ENCODE measurements around the gene CRYBB1.

Gene CRYBB1

DNA sequence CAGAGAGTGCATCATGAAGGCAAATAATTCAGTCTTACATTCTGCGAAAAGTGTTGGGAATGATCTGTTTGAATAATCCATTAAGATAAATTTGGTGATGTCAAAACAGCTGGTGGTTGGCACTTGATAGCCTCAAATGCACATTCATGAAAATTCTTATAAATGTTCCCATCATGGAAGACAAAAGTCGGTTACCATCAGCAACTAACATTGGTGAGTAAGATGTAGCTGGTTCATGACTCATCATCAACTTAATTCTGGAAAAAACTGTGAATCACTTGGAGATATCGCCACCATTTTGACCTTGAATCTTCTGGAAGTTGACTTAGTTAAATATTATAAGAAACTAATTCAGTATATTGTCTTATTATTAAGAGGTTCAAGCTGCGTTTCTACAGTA lies 11.2 kb downstream of the CRYBB1 start:
- peak; percentile 38 for DNase-seq (ENCODE audit: low read depth)

DNA sequence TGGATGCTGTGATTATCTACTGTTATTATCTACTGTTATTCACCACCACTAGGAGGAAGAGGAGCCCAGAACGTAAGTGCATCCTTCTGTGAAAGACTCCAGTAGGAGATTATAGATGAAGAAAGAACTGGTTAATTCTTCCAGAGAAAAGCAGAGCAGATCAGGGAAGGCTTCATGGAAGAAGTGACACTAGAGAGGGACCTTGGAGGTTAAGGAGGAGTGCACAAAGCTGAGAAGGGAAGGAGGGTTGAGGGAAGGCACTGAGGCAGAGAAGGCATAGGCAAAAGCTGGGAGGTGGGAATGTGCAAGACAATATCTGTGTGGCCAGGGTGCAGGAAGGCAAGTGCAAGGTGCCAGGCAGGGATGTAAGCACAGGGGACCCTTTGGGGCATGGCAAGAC lies 13.5 kb downstream of the CRYBB1 start:
- DNase-seq (ENCODE audit: low read depth), result no peak

DNA sequence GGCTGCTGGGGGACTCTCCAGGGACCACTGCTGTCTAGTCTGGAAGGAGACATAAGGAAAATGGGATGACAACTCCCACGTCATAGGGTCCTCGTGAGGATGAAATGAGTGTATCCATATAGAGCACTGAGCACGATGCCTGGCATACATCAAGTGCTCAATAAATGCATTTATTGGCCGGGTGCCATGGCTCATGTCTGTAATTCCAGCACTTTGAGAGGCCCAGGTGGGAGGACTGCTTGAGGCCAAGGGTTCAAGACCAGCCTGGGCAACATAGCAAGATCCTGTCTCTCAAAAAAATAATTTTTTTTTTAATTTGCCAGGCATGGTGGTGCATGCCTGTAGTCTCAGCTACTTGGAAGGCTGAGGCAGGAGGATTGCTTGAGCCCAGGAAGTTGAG lies 15.7 kb downstream of the CRYBB1 start:
- no peak for DNase-seq (ENCODE audit: low read depth)

DNA sequence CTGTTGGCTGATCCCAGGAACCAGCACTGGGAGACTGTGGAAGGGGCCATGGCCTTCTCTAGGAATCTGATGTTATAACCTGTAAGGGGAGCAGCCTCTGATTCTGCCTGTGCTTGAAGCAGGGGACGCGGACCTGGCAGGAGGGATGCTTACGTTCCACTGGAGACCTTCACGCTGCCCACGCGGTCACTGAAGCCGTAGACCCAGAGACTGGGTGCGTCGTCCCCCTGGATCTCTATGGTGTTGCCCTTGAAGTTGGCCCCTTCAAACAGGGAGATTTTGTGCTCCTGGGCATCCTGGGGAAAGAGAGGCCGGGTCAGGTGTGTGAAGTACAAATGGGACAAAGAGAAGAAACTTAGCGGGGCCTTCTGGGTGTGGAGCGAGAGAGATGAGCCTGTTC lies 16.1 kb downstream of the CRYBB1 start:
- DNase-seq (ENCODE audit: low read depth), result no peak

DNA sequence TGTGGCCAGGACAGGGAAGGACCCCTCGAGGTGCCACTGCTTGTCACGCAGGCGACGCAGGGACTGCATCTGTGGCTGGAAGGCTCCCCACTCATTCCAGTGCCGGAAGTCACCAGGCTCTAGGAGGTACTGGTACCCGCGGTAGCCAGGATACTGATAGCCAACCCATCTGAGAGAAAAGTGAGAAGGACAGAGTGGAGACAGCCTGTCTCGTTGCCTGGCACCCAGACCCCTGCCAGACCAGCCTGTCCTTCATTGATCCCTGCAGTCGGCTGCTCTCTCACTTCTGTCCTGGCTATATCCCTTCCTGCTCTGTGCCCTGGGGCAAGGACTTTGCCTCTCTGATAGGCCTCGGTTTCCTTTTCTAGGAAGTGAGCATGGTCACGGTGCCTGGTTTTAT lies 18.3 kb downstream of the CRYBB1 start:
- no peak for DNase-seq (ENCODE audit: low read depth)

DNA sequence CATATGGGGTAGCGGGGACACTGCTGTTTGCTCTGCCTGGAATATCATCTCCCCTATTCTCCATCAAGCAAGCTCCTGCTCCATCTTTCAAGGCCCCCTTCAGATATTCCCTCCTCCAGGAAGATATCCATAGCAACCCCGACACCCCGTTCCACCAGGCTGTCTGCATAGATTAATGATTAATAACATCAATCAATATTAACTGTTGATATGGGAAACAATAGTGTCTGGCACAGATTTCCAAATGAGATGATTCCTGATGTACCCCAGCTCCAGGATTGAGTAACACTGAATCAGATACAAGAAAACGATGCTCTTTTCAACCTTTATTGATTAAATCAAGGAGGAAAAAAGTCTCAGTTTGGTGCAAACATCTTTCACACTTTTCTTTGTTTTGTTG lies 20.3 kb downstream of the CRYBB1 start:
- no peak for DNase-seq (ENCODE audit: low read depth)

DNA sequence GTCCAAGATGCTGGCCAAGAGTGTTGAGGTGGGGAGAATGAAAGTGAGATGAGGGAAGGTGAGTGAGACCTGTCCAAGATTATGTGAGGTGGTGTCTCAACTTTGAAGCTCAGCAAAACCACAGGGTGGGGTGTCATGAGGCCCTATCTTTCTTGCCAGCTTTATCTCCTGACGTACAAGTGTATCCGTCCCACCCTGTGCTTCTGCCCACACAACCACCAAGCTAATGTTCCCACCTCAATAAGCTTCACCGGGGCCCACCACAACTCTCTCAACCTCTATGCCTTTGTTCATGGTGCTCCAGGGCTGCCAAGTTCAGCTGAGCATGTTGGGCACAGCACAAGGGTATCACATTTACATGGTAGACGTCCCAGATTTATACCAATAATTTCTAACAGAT lies 20.8 kb downstream of the CRYBB1 start:
- no peak for DNase-seq (ENCODE audit: low read depth)

DNA sequence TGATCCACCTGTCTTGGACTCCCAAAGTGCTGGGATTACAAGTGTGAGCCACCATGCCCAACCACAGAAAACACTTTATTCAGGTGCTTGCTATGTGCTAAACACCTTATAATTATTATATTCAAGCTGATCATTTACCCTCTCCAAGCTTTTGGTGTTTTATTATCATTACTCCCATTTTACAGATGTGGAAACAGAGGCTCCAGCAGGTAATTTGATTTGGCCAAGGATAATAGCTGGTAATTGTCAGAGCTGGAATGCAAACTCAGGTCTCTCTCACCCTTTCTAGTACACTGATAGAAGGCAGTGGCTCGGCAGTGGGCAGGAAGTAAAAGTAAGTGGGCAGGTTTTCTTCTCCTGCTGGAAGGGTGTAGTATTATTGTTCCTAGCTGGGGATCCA lies 24.1 kb downstream of the CRYBB1 start:
- DNase-seq (ENCODE audit: low read depth), result no peak

DNA sequence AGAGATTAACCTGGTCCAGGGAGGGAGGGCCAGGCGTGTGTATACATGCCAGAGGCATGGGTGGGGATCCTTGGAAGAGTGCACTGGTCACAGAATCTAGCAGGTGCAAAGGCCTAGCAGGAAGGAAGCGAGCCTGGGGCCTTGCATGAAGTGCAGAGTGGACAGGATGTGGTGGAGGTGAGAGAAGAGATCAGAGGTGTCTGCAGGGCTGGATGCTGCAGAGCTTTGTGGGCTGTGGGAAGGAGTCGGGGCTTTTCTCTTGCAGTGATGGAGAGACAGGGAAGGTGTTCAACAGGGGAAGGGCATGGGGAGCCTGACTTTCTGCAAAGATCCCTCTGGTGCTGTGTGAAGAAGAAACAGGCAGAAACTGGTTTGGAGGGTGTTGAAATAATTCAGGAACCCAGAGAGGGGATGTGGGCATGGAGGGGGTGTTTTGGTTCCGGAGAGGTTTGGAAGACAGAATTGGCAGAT lies 25.4 kb downstream of the CRYBB1 start:
- no peak for DNase-seq (ENCODE audit: low read depth)

DNA sequence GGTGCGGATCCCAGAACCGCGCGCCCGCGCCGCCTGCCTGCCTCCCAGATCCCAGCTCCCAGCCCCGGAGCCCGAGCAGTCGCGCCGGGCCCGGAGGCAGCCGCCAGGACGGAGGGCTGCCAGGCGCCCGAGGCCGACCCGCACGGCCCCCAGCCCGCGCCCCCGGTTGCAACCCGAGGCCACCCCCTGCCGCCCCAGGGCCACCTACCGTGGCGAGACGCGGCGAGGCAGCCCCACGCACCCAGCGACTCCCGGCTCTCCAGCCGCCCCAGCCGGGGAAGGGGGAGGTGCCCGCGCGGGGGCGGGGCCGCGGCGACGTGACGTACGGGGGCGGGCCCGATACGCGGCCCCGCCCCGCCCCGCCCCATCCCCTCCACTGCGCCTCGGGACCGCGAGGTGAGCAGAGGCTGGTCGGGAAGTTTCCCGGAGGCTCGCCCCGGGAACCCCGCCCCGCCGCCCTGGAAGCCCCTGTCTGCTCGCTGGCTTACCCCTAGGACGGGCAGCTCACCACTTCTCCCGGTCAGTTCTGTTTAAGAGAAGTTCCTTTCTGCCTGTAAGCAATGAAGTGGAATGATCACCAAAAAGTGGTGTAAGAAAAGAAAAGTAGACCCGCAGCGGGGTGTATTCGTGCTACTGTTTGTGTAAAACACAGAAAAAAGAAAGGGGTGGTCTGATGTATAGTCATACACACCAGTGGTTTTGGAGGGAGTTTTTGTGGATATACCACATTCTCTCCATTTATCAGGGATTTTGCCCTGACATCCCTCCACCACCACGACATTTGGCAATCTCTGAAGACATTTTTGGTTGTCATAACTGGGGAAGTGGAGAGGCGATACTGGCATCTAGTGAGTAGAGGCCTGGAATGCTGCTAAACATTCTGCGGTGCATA lies 27.7 kb downstream of the CRYBB1 start, which contains the start of gene TPST2:
TPST2 (minus strand) TSS at position 288 of the 892 bp plus-strand sequence. CDS start 48,502 bp downstream, outside the sequence.
- DNase-seq (ENCODE audit: low read depth), result no peak

DNA sequence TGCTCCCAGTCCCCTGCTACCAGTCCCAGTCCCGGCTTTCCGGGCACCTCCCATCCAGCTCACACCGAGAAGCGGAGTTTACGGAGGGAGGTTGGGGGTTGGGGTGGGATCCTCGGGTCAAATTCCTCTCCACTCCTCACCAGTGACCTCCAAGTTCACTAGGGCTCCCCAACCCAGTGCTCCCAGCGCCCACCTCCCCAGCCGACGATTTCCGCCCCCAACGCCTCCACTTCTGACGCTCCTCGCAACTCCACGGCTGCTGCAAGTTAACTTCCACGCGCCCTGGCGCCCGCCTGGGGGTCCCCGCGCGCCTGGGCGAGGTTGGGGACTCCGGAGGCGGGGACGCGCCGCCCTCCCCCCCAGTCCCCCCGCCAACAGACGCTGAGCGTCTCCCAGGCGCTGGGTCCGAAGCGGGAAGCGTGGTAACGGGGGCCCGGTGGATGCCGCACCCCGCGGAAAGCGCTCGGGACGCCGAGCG lies 28.4 kb downstream of the CRYBB1 start:
- no peak for DNase-seq (ENCODE audit: low read depth)

DNA sequence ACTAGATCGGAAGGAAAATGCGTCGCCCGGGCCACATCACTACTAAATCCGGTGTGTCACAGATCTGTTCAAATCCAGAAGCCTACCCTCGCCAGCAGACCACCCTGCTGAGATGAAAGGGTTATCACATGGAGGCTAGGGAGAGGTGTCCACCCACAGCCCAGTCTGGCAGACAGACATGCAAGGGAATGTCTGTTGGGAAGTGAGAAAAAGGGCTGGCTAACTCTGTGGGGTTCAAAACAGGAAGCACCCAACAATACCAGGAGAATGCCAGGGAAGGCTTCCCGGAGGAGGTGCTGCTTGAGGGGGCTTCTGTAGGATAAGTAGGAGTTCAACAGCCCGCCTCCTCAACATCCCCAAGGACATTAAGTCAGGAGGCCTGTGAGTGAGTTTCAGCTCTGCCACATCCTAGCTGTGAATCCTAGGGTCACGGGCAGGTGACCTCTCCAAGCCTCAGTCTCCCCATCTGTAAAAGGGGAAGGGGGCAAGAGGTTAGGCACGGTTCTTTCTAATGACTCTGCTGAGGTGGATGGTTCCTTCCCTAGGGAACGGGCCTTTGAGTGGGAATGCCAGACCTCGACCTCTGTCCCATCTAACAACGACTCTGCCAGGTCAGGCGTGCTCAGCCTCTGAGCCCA lies 29.0 kb downstream of the CRYBB1 start:
- no peak for DNase-seq (ENCODE audit: low read depth)

DNA sequence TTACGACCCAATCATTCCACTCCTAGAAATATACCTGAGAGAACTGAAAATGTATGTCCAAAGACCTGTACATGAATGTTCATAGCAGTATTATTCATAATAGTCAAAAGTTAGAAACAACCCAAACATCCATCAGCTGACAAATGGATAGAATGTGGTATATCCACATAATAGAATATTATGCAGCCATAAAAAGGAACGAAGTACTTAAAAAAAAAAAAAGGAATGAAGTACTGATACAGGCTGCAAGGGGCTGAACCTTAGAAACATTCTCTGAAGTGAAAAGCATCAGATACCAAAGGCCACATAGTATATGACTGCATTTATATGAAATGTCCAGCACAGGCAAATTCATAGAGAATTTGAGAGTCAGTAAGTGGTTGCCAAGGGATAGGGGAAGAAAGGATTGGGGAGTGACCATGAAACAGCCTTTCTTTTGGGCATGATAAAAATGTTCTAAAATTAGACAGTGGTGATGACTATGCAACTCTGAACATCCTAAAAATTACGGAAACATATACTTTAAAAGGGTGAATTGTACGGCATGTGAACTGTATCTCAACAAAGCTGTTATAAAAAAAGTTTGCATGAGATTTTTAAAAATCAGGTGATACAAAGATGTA lies 29.7 kb downstream of the CRYBB1 start:
- DNase-seq (ENCODE audit: low read depth), result no peak

DNA sequence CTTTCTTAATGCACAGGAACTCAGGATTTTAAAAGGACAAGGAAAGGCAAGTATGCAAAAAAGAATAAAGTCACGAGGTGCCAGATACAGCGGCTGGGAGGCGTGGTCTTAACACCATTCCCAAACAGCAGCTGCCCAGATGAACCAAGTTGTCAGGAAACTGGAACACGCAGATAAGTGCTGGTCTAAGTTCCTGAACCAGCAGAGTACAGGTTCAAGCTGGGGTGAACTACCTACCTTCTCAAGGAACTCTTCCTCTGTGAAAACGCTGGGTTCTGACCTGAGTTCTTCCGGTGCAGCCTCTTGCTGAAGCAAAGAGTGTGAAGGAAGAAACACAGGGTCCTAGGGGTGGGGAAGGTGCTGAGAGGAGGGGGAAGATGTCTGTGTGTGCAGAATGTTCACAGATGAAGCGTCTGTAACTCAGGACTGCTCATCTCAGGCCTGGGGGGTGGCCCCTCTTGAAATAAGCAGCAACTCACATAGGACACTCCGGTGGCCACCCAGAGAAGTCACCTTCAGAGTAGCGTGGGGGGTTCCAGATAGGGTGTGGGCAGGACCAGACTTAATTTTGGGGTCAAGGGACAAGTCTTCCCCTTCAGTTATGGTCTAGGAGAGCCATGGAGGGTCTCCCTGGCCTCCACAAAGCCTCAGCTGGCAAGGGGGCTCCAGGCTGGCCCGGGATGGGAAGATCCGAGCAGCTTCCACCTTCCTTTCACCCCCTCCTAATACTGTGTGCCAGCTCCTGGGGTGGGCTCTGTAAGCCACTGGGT lies 31.1 kb downstream of the CRYBB1 start:
- no peak for DNase-seq (ENCODE audit: low read depth)

DNA sequence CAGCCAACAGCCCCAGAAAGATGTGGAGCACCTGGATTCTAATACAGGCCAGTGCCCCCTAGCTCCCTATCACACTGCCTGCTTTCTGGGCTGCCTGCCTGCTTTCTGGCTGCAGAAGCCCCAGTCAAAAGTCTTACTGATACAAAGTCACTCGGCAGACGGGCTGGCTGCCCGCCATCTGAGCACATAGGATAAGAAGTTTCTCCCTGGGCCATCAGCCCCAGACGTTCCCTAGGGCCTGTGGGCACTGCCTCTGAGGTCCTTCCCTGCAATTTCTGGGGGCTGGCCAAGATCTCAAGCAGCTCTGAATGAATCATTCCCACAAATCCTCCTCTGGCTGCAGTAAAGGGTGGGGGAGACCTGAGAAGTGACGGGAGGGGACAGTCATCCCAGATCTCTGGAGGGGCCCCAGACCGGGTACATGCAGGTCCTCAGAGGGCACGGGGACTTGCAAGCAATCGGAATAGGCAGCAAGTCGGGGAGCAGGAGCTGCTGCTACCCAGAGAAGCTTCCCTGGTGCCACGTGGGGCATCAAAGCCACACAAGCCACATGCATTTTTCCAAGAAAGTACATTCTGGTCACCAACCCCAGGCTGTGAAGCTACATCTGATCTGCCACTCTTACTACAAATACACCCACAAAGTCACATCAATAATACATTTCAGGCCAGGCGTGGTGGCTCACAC lies 32.6 kb downstream of the CRYBB1 start:
- DNase-seq (ENCODE audit: low read depth), result peak; percentile 23

DNA sequence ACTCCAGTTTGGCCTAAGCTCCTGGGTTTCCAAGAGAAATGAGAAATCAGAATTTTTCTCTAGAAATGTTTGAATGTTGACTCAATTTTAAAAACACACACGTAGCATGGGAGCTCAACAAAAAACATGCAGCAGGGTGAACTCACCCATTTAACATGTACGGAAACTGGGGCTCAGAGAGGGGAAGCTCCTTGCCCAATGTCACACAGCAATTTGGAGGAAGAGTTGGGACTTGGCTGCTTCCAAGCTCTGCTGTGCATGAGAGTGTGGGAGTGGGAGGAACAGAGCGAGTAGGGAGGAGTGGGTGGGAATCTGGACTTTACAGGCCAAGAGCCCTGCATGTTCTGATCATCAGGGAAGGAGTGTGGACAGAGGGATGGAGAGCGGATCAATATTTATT lies 33.8 kb downstream of the CRYBB1 start:
- no peak for DNase-seq (ENCODE audit: low read depth)

DNA sequence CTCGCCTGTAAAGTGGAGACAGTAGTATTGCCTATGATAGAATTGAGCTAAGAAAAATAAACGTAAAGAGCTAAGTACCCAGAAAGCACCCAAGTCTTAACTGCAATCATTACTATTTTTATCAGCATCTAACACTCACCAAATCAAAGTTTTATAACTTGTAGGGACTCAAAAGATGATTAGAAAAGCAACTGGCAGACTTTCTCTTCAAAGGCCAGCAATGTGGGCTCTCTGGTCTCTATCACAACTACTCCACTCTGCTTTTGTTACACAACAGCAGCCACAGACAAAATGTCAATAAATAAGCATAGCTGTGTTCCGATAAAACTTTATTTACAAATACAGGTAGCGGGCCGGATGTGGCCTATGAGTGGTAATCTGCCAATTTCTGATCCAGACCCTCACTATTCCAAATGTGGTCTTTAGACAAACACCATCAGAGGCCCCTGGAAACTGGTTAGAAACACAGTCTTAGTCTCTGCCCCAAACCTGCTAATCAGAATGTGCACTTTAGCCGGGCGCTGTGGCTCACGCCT lies 36.1 kb downstream of the CRYBB1 start:
- no peak for DNase-seq (ENCODE audit: low read depth)

DNA sequence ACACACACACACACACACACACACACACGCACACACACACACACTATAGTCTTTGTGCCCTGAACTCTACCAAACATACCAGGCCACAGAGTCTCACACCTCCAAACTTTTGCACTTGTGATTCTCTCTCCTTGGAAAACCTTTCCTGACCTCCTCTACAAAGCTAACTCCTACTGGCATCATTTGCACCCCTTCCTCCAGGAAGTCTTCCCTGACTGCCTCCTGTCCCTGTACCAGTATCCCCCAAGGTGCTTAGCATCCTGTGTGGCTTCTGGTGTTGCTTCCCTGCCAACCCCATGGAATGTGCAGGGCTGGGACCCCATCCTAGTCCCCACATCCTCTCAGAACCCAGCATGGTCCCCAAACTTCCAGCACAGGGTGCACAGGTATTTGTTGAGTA lies 36.8 kb downstream of the CRYBB1 start:
- no peak for DNase-seq (ENCODE audit: low read depth)

DNA sequence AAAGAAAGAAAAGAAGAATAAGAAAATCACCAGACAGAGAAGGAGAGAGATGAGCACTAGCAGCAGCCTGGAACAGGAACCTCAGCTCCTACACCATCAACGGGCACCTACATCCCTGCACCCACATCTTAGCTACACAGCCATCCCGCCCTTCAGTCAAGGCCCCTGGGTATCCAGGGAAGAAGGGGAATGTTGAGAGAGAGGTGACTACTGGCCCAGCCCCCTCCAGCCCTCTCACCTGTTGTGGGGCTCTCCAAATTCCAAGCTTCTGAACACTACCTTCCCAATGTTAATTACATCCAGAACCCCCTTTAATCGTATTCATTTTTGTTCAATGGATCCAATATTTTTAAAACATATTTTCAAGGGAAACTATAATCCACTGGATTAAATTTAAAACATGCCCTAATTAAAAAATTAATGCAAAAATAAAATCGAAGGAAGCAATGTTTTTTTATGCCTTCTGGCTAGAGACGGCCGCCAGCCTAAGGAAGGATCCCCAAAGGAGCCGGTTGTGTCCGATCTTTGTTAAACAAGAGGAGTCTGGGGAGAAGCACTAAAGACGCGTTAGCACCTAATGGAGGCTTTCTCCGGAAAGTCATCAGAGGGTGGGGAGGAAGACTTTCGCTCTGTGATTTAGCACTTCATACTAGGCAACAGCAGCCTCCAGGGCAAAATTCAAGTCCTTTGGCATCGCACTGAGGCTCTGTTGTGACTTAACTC lies 37.4 kb downstream of the CRYBB1 start:
- DNase-seq (ENCODE audit: low read depth), result no peak

DNA sequence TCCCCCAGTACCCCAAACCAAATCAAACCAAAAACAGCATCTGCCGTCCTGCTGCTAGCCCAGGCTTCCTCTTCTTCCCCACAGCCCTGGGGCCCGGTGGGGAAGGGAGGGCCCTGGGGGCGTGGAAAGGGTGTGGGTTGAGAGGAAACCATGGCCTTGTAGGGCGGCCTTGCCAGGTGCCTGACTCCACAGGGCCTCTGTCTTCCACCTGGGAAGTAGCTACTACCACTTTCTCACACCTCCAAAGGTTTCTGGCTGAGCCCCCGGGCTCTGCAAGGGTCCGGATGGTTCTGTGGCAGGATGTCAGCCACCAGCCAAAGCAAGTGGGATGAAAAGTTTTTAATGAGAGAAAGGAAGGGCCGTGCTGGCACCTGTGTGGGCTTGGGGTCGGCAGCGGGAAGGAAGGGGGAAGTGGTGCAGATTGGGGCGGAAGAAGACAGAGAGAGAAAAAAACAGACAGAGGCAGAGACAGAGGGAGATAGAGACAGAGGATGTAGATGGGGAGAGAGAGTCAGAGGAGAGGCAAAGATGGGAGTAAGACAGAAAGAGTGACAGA lies 38.4 kb downstream of the CRYBB1 start:
- no peak for DNase-seq (ENCODE audit: low read depth)

All from non-pigmented ciliary epithelial cell (primary cell).